ENCODE data around the gene SBF1. TPM values are rescaled to one million over a fixed set of nuclear protein-coding genes. Genes with fewer than 3 reads are reported as not detected.

Gene SBF1
- total and polyA plus RNA-seq, 2 of the 13 experiments (the other 11 are each of a cell fraction or from before 2014, with no cell fraction given), result 31.7 to 40.9 TPM

DNA sequence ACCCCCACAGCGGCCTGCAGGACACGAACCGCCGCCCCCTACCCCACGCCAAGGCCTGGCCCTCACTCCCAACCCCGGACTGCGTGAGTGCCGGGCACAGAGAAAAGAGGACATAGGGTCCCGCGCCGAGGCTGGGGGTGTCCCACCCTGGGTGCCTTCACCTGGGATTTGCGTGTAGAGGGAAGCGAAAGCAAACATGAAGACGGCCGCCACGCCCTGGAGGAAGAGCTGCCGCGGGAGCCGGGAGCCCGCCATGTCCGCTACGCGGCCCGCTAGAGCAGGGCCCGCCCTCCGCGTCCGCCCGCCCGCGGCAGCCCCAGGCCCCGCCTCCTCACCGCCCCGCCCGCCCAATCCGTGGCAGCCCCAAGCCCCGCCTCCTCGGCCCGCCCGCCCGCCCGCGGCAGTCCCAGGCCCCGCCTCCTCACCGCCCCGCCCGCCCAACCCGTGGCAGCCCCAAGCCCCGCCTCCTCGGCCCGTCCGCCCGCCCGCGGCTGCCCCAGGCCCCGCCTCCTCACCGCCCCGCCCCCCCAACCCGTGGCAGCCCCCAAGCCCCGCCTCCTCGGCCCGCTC is 32.7 kb upstream of the SBF1 start, which contains the start of gene LMF2 (continued):
- TF ChIP-seq ZNF891 (CRISPR knock-in tag; IDR thresholded peaks at IDR 0.05) (no peak), TBL1XR1 (IDR thresholded peaks at IDR 0.05; ENCODE audit: borderline replicate concordance, low read length, partially characterized antibody) (no peak), KDM4B (CRISPR knock-in tag; IDR thresholded peaks at IDR 0.05) (0 out of 2 replicates have a peak, but pooled peaks have one; percentile 21), WIZ (CRISPR knock-in tag; IDR thresholded peaks at IDR 0.05) (no peak), ZNF414 (CRISPR knock-in tag; IDR thresholded peaks at IDR 0.05) (no peak), NFKB2 (CRISPR knock-in tag; IDR thresholded peaks at IDR 0.05; ENCODE audit: borderline replicate concordance) (peak; percentile 84), ZNF460 (CRISPR knock-in tag; IDR thresholded peaks at IDR 0.05; ENCODE audit: borderline replicate concordance) (no peak), NR2F1 (CRISPR knock-in tag; IDR thresholded peaks at IDR 0.05) (no peak), ZNF563 (CRISPR knock-in tag; IDR thresholded peaks at IDR 0.05) (0 out of 2 replicates have a peak, but pooled peaks have one; percentile 45), IKZF1 (IDR thresholded peaks at IDR 0.05) (no peak), ASH2L (IDR thresholded peaks at IDR 0.05; ENCODE audit: insufficient read length, low read depth, low read length) (no peak), ZNF335 (CRISPR knock-in tag; IDR thresholded peaks at IDR 0.05) (no peak), ZNF605 (CRISPR knock-in tag; IDR thresholded peaks at IDR 0.05) (peak; percentile 23; the same call in 1 of the 2 replicates), RORA (CRISPR knock-in tag; IDR thresholded peaks at IDR 0.05) (no peak), ATM (IDR thresholded peaks at IDR 0.05; ENCODE audit: borderline replicate concordance) (no peak), ZNF784 (CRISPR knock-in tag; IDR thresholded peaks at IDR 0.05; ENCODE audit: borderline replicate concordance) (no peak)
- TF ChIP-seq, protein P1, sequence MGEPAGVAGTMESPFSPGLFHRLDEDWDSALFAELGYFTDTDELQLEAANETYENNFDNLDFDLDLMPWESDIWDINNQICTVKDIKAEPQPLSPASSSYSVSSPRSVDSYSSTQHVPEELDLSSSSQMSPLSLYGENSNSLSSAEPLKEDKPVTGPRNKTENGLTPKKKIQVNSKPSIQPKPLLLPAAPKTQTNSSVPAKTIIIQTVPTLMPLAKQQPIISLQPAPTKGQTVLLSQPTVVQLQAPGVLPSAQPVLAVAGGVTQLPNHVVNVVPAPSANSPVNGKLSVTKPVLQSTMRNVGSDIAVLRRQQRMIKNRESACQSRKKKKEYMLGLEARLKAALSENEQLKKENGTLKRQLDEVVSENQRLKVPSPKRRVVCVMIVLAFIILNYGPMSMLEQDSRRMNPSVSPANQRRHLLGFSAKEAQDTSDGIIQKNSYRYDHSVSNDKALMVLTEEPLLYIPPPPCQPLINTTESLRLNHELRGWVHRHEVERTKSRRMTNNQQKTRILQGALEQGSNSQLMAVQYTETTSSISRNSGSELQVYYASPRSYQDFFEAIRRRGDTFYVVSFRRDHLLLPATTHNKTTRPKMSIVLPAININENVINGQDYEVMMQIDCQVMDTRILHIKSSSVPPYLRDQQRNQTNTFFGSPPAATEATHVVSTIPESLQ (CRISPR knock-in tag; conservative IDR thresholded peaks at IDR 0.05), result no peak
- TF ChIP-seq, protein P2, sequence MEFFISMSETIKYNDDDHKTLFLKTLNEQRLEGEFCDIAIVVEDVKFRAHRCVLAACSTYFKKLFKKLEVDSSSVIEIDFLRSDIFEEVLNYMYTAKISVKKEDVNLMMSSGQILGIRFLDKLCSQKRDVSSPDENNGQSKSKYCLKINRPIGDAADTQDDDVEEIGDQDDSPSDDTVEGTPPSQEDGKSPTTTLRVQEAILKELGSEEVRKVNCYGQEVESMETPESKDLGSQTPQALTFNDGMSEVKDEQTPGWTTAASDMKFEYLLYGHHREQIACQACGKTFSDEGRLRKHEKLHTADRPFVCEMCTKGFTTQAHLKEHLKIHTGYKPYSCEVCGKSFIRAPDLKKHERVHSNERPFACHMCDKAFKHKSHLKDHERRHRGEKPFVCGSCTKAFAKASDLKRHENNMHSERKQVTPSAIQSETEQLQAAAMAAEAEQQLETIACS (CRISPR knock-in tag; IDR thresholded peaks at IDR 0.05), result no peak
- TF ChIP-seq, protein P3, sequence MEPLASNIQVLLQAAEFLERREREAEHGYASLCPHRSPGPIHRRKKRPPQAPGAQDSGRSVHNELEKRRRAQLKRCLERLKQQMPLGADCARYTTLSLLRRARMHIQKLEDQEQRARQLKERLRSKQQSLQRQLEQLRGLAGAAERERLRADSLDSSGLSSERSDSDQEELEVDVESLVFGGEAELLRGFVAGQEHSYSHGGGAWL (CRISPR knock-in tag; IDR thresholded peaks at IDR 0.05), result no peak
- TF ChIP-seq, protein P4, sequence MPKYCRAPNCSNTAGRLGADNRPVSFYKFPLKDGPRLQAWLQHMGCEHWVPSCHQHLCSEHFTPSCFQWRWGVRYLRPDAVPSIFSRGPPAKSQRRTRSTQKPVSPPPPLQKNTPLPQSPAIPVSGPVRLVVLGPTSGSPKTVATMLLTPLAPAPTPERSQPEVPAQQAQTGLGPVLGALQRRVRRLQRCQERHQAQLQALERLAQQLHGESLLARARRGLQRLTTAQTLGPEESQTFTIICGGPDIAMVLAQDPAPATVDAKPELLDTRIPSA (CRISPR knock-in tag; IDR thresholded peaks at IDR 0.05; ENCODE audit: borderline replicate concordance), result no peak

Measured in HepG2 (cell line).